ENCODE results near the gene LMNTD2.

Gene LMNTD2

GRCh38 chr11:551596-551995, 8.9 kb downstream of the LMNTD2 start:
- Histone ChIP-seq H3K9me2 (replicated peaks; ENCODE audit: control insufficient read depth, low read length) (no peaks in the 10 kb centered on the region), H3K27me3 (ENCODE audit: control insufficient read depth, low read length) (peaks cover 15% of the 10 kb centered on the region), H3K4me1 (ENCODE audit: control insufficient read depth, low read length) (peaks cover 23% of the 10 kb centered on the region), H4K20me1 (ENCODE audit: control insufficient read depth, insufficient read depth, low read depth, low read length) (no peaks in the 10 kb centered on the region), H3K4me3 (ENCODE audit: low read length) (no peak overlapping the region), H3K79me2 (ENCODE audit: control insufficient read depth, low read length) (no peaks in the 10 kb centered on the region), H3K4me2 (ENCODE audit: low read length) (no peak overlapping the region), H3F3A (ENCODE audit: control insufficient read depth, insufficient read depth) (no peaks in the 10 kb centered on the region), H3K9me3 (ENCODE audit: control insufficient read depth, insufficient read depth, low read length) (no peaks in the 10 kb centered on the region), H3K27ac (ENCODE audit: low read depth, low read length) (no peak overlapping the region), H3K36me3 (ENCODE audit: control insufficient read depth, low read length) (no peaks in the 10 kb centered on the region)
- TF ChIP-seq EZH2phosphoT487 (IDR thresholded peaks at IDR 0.05; ENCODE audit: borderline replicate concordance, low read length), result no peak
- TF ChIP-seq, protein P1, sequence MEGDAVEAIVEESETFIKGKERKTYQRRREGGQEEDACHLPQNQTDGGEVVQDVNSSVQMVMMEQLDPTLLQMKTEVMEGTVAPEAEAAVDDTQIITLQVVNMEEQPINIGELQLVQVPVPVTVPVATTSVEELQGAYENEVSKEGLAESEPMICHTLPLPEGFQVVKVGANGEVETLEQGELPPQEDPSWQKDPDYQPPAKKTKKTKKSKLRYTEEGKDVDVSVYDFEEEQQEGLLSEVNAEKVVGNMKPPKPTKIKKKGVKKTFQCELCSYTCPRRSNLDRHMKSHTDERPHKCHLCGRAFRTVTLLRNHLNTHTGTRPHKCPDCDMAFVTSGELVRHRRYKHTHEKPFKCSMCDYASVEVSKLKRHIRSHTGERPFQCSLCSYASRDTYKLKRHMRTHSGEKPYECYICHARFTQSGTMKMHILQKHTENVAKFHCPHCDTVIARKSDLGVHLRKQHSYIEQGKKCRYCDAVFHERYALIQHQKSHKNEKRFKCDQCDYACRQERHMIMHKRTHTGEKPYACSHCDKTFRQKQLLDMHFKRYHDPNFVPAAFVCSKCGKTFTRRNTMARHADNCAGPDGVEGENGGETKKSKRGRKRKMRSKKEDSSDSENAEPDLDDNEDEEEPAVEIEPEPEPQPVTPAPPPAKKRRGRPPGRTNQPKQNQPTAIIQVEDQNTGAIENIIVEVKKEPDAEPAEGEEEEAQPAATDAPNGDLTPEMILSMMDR (IDR thresholded peaks at IDR 0.05; ENCODE audit: low read depth, low read length, poor library complexity, severe bottlenecking), result no peak

GRCh38 chr11:551131-551530, 9.4 kb downstream of the LMNTD2 start:
- no peaks in the 10 kb centered on the region for H3F3A ChIP-seq (ENCODE audit: control insufficient read depth, insufficient read depth)
- H3K4me2 ChIP-seq (ENCODE audit: low read length), result no peak overlapping the region
- H4K20me1 ChIP-seq (ENCODE audit: control insufficient read depth, insufficient read depth, low read depth, low read length), result no peaks in the 10 kb centered on the region
- peaks cover 23% of the 10 kb centered on the region for H3K4me1 ChIP-seq (ENCODE audit: control insufficient read depth, low read length)
- no peaks in the 10 kb centered on the region for H3K36me3 ChIP-seq (ENCODE audit: control insufficient read depth, low read length)
- H3K4me3 ChIP-seq (ENCODE audit: low read length), result no peak overlapping the region
- no peak for TF ChIP-seq EZH2phosphoT487 (IDR thresholded peaks at IDR 0.05; ENCODE audit: borderline replicate concordance, low read length)
- TF ChIP-seq, protein P1 (IDR thresholded peaks at IDR 0.05; ENCODE audit: low read depth, low read length, poor library complexity, severe bottlenecking), result no peak
- H3K9me2 ChIP-seq (replicated peaks; ENCODE audit: control insufficient read depth, low read length), result no peaks in the 10 kb centered on the region
- peaks cover 10% of the 10 kb centered on the region for H3K27me3 ChIP-seq (ENCODE audit: control insufficient read depth, low read length)
- H3K9me3 ChIP-seq (ENCODE audit: control insufficient read depth, insufficient read depth, low read length), result no peaks in the 10 kb centered on the region
- no peaks in the 10 kb centered on the region for H3K79me2 ChIP-seq (ENCODE audit: control insufficient read depth, low read length)
- no peak overlapping the region for H3K27ac ChIP-seq (ENCODE audit: low read depth, low read length)

- TF ChIP-seq, protein P1 (IDR thresholded peaks at IDR 0.05; ENCODE audit: low read depth, low read length, poor library complexity, severe bottlenecking), result no peak
- TF ChIP-seq EZH2phosphoT487 (IDR thresholded peaks at IDR 0.05; ENCODE audit: borderline replicate concordance, low read length), result no peak
- Histone ChIP-seq H3K9me3 (ENCODE audit: control insufficient read depth, insufficient read depth, low read length) (no peaks in the 10 kb centered on the region), H3K4me2 (ENCODE audit: low read length) (no peak overlapping the region), H3K27me3 (ENCODE audit: control insufficient read depth, low read length) (peaks cover 6% of the 10 kb centered on the region), H3K79me2 (ENCODE audit: control insufficient read depth, low read length) (no peaks in the 10 kb centered on the region), H3K4me1 (ENCODE audit: control insufficient read depth, low read length) (peaks cover 22% of the 10 kb centered on the region), H3K27ac (ENCODE audit: low read depth, low read length) (no peak overlapping the region), H3K4me3 (ENCODE audit: low read length) (no peak overlapping the region), H3K36me3 (ENCODE audit: control insufficient read depth, low read length) (no peaks in the 10 kb centered on the region), H3K9me2 (replicated peaks; ENCODE audit: control insufficient read depth, low read length) (no peaks in the 10 kb centered on the region), H4K20me1 (ENCODE audit: control insufficient read depth, insufficient read depth, low read depth, low read length) (no peaks in the 10 kb centered on the region), H3F3A (ENCODE audit: control insufficient read depth, insufficient read depth) (no peaks in the 10 kb centered on the region)
Observed at GRCh38 chr11:550746-551085, 9.8 kb downstream of the LMNTD2 start.

All from DOHH2 (cell line).